Choroid plexus epithelial cell (primary cell): ENCODE data around the gene CLN5.
A peak's percentile ranks its signal among the peaks of the same experiment; 100 is the strongest.

ENCODE experiments used
- DNase-seq: peaks from one replicate; pipeline ENCODE4 v3.0.0-alpha.2; 2010; ENCODE audit warnings: low read depth
- H3K4me3 ChIP-seq: 2 replicates; pipeline ENCODE4 v1.5.1; 2011; ENCODE audit warnings: low read depth, mild to moderate bottlenecking, control low read depth, low read length, moderate library complexity
- TF ChIP-seq, protein P1 (sequence below): conservative IDR thresholded peaks from 2 replicates; pipeline ENCODE4 v1.5.1; 2011; ENCODE audit warnings: low read depth, mild to moderate bottlenecking, control low read depth, inconsistent platforms, low read length, moderate library complexity

Gene CLN5

DNA sequence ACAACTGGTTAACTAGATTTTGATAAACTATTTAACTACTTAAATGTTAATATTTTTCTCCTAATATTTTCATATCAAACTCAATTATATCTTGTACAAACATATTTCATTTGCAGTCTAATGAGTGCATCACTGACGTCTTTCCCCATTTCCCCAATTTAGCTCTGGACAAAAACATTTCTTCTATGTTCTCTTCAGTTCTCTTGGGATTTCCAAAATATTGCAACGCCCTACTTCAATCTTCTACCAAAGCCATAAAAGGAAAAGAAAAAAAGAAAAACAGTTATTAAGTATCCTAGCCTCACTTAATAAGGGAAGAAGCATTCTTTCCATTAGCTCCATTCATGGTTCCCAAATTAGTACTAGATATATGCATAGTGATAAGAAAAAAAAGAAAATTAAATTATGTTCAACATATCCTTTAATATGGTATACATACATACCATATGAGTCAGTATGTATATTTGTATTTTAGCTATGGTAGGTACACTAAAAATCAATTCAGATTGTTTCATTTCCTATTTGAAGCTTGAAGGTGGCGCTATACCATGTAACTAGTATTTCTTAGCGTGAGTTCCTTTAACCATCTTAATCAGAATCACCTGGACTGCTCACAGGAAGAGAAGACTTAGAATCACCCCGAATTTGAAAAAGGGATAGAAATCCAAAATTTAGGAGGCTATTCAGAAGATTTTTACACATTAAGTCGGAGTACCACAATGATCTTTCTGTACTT lies 25.2 kb downstream of the CLN5 start:
- DNase-seq: no peak
- TF ChIP-seq, protein P1, sequence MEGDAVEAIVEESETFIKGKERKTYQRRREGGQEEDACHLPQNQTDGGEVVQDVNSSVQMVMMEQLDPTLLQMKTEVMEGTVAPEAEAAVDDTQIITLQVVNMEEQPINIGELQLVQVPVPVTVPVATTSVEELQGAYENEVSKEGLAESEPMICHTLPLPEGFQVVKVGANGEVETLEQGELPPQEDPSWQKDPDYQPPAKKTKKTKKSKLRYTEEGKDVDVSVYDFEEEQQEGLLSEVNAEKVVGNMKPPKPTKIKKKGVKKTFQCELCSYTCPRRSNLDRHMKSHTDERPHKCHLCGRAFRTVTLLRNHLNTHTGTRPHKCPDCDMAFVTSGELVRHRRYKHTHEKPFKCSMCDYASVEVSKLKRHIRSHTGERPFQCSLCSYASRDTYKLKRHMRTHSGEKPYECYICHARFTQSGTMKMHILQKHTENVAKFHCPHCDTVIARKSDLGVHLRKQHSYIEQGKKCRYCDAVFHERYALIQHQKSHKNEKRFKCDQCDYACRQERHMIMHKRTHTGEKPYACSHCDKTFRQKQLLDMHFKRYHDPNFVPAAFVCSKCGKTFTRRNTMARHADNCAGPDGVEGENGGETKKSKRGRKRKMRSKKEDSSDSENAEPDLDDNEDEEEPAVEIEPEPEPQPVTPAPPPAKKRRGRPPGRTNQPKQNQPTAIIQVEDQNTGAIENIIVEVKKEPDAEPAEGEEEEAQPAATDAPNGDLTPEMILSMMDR: no peak

GRCh38 chr13:77019756-77020155 lies 27.9 kb downstream of the CLN5 start:
- DNase-seq: no peak
- no peak overlapping the region for H3K4me3 ChIP-seq
- TF ChIP-seq, protein P1: no peak

More for the DNA sequence above, 25.2 kb downstream of the CLN5 start:
- no peak overlapping the region for H3K4me3 ChIP-seq

- TF ChIP-seq, protein P1: no peak
- DNase-seq: peak; percentile 90
- no peak overlapping the region for H3K4me3 ChIP-seq
Measured at GRCh38 chr13:77022341-77022740, 30.5 kb downstream of the CLN5 start.

DNA sequence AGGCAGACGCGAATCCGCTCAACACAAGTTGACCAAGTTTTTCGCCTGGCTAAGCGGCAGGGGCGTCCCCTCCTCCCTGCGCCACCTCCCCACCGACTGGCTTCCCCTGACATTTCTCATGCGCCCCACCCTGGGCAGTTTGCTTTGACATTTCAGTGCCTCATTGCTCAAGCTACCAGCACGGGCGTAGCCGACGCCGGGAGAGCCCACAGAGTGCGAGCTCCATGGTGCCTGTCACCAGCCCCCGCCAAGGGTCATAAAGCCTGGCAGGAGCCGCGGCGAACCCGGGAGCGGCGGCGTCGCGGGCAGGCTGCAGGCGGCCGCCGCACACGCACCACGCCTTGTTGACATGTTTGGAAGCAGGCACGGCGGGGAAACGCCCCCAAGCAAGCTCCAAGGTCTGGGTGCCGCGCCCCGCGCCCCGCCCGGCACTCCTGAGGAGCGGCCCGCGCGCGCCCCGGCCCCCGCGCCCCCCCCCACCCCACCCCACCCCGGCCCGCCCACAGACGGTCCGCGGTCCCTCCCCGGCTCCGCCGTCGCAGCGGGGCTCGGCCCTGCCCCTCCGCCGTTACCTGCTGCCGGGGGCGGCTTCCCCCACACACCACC lies 34.5 kb downstream of the CLN5 start:
- H3K4me3 ChIP-seq: peak overlapping the region; percentile 85
- DNase-seq: peak; percentile 65
- TF ChIP-seq, protein P1: no peak

DNA sequence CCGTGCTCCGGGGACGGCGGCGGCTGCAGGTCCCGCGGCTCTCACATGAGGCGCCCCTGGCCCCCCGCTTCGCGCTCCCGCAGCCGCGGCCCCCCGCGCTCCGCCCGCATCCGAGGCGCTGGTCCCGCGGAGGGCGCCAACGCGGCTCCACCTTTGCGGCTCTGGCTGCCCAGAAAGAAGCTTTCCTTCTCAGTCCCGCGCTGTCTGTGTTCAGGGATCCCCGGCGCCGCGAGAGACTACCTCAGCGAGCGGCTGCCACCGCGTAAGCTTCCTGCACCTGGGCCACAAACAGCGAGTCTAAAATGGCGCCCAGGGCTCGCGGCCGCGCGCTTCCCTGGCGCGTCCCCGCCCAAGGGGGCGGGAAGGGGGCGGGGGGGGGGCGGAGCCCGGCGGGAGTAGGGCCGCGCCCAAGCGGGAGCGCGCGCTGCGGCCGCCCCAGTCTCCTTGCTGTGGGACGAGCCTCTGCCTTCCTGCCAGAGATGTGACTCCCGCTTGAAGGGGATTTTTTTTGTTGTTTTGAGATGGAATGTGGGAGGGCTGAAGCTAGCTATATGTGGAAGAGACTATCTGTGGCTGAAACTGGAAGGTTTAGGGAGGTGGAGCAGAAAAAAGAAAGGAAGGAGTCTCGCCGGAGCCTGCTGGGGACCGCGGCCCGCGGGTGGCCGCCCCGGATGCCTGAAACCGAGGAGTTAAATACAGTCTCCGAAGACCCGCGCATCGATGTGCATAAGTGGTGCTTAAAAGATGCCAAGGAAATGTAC lies 35.2 kb downstream of the CLN5 start, which contains the start of gene FBXL3:
FBXL3 (minus strand) TSS at position 299 of the 761 bp plus-strand sequence. CDS start 5,299 bp downstream, outside the sequence.
- DNase-seq: peak; percentile 95
- TF ChIP-seq, protein P1: no peak
- H3K4me3 ChIP-seq: peak within 1 kb of the TSS; percentile 85

DNA sequence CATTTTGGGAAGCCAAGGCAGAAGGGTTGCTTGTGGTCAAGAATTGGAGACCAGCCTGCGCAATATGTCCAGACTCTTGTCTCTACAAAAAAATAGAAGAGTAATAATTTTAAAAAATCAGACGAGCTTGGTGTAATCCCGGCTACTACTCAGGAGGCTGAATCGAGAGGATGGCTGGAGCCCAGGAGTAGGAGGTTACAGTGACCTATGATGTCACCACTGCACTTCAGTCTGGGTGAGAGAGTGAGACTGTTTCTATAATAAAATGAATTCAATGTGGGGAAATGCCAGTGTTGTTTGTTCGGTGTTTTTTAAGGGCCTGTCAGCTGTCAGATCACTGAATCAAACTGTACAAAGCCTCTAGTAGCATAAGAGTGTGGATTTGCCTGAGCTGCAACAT lies 36.3 kb downstream of the CLN5 start:
- TF ChIP-seq, protein P1: no peak
- H3K4me3 ChIP-seq: no peak overlapping the region
- DNase-seq: peak; percentile 53
